Epidermal melanocyte (primary cell): ENCODE results near the gene SLC24A3.

Source experiments
- DNase-seq: peaks from one replicate; pipeline ENCODE4 v3.0.0; 2011; ENCODE audit warnings: low spot score; ENCODE audit not compliant: insufficient read length

The SLC24A3 gene

DNA sequence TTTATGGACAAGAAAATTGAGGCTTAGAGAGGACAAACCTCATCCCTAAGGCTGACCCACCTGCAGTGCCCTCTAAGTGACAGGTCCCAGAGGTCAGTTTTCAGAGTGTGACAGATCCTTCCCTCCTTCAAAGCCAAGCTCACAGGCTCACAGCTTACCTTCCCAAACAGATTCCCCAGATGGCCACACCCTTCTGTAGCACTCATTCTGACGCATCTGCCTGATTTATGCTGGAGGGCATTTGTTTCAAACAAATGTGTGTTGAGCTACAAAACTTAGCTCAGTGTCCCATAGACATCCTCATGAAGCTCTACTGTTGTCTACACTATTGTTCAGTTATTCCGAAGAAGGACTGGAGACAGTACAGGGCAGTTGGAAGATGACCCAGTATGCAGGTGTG lies 485.0 kb downstream of the SLC24A3 start:
- no peak for DNase-seq

- no peak for DNase-seq
These were observed 486.9 kb downstream of the SLC24A3 start for GRCh38 chr20:19699180-19699971.

- no peak for DNase-seq
These were observed 489.0 kb downstream of the SLC24A3 start for GRCh38 chr20:19701429-19701828.

GRCh38 chr20:19706463-19706862 lies 494.0 kb downstream of the SLC24A3 start:
- DNase-seq = no peak

- DNase-seq = no peak
These were observed 497.3 kb downstream of the SLC24A3 start for GRCh38 chr20:19709635-19710335.

DNA sequence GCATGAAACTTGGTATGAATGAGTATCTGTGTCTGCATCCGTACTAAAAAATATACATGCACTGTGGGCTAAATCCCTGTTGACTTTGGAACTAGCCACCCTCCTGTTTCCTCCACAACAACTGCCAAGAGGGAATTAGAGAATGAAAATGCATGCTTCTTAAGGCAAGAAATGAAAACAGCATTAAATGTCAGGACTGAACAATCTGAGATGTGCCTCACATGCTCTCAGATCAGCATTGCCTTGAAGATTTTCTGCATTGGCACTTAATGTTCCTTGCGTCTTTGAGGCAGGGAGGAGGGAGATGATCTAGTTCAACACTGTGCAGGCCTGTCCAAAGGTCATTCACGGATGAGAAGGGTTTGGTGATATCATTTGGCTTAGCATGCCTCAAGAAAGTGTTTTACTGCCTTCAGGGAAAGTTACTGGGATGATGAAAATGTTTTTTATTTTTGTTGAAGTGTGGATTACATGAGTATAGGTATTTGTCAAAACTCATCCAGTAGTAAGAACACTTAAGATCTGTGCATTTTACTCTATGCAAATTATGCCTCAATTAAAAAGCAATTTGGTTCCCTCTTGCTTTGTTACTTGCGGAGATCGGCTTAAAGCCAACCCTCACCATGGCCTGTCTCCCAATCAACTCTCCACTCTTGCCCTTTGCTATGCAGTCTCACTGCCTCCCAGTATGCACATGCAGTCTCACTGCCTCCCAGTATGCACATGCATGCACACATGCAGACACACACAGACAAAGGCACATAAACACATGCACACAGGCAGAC lies 498.1 kb downstream of the SLC24A3 start:
- no peak for DNase-seq

DNA sequence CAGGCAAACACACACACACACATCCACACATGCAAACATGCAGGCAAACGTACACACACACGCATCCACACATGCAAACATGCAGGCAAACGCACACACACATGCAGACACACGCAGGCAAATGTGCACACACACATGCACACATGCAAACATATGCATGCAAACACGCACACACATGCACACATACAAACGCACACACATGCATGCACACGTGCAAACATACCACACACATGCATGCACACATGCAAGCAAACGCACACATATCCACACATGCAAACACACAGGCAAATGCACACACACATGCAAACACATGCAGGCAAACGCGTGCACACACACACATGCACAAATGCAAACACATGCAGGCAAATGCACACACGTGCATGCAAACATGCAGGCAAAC lies 498.7 kb downstream of the SLC24A3 start:
- DNase-seq = no peak

GRCh38 chr20:19712721-19713260 lies 500.3 kb downstream of the SLC24A3 start:
- DNase-seq = no peak

DNA sequence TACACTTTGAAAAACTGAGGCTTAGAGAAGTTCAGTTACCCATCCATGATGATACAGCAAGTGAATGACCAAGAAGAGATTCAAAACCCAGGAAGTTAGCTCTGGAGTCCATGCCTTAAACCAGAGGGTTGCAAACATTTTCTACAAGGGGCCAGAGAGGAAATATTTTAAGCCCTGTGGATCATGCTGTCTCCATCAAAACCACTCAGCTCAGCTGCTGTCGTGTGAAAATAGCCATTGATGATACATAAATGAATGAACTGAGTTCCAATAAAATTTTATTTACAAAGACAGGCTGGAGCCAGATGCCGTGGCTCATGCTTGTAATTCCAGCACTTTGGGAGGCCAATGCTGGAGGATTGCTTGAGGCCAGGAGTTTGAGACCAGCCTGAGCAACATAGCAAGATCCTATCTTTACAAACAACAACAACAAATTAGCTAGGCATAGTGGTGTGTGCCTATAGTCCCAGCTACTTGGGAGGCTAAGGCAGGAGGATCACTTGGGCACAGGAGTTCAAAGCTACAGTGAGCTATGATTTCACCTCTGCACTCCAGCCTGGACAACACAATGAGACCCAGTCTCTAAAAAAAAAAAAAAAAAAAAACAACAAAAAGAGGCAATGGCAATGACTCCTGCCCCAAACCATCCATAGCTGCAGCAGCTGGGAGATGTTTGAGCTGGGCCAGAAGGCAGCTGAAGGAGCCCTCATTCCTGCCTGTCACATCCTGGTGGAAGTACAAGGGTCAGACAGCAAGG lies 501.6 kb downstream of the SLC24A3 start:
- no peak for DNase-seq

DNA sequence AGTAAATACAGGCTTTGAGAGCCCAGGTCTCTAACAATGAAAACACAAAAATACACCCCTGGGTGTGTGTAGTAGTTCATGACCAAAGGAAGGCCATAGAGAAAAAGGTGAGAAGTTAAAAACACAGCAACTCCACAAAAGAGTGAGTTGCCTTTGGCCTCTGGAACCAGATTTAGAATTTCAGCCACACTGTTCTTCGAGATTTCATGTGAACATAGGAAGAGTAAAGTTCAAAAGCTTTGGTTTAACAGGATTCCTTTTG lies 502.1 kb downstream of the SLC24A3 start:
- DNase-seq = no peak

DNA sequence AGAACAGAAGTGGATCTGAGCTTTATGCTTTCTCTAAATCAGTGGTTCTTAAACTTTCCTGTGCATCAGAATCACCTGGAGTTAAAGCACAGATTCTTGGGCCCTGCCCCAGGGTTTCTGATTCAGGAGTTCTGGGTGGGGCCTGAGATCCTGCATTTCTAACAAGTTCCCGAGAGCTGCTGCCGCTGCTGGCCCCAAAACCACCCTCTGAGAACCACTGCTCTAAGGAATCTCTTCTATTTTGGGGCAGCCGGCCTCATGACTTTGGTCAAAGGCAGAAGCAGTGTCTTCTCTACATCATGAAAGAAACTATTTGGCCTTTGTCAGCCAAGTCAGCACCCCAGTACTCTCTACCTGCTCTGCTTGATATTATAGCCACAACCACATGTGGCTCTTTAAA lies 503.5 kb downstream of the SLC24A3 start:
- DNase-seq = no peak

DNA sequence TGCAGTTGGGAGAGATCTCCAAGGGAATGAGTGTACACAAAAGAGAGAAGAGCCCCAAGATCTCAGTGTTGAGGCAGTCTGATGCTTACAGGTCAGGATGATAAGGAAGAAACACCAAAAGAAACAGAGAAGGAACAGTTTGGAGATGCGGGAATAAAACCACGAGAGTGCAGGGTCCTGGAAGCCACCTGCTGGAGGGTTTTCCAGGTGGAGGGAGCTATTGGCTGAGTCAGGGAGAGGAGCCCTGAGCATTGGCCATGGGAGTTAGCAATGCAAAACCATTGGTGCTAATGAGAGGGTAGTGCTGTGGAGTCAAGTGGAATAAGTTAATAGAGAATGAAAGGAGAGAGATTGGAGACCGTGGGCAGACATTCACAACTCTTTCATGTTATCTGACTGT lies 506.4 kb downstream of the SLC24A3 start:
- DNase-seq = no peak

DNA sequence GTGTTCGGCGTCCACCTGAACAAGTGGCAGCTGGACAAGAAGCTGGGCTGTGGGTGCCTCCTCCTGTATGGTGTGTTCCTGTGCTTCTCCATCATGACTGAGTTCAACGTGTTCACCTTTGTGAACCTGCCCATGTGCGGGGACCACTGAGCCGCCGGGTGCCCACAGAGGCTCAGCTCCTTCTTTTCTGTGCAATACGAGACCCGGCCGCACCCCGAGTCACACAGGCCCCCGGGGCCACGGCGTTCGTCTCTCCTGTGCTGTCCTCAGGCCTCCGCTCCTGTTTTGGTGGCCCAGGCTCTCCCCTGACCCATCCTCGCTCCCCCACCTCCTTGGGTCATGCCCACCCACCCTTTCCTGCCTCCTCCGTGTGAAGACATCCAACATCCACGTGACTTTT lies 508.5 kb downstream of the SLC24A3 start:
- no peak for DNase-seq

- DNase-seq = no peak
These were observed 510.6 kb downstream of the SLC24A3 start for GRCh38 chr20:19723051-19723450.

GRCh38 chr20:19723813-19724430 lies 511.5 kb downstream of the SLC24A3 start:
- no peak for DNase-seq

- no peak for DNase-seq
These were observed 512.9 kb downstream of the SLC24A3 start for GRCh38 chr20:19725373-19725772.

- DNase-seq = no peak
These were observed 513.5 kb downstream of the SLC24A3 start for GRCh38 chr20:19725814-19726525.

DNA sequence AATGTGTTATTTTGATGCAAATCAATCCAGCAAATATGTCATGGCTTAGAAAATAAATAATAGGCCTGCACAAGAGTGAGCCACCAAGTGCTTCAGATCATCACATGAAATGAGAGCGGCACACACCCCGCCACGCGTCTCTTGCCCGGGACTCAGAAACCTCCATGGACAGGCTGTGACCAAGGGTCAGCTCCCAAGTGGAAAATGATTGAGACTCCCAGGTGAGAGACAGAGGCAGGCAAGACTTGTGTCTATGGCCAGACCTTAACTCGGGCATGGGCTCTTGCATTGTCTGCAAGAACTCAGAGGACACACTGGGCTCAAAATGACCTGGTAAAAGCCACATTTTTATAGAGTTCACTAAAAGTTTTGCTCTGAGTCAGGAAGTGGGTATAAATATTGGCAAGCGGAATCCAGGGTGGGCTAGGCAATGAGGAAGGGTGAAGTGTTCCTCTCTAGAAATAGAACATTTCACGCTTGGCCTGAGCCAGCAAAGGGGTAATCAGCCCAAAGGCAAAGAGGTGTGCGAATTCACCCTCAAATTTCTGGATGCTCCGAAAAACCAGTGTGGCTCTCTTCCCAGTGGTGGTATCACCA lies 514.9 kb downstream of the SLC24A3 start:
- DNase-seq = no peak

- DNase-seq = no peak
These were observed 517.2 kb downstream of the SLC24A3 start for GRCh38 chr20:19729672-19730071.

DNA sequence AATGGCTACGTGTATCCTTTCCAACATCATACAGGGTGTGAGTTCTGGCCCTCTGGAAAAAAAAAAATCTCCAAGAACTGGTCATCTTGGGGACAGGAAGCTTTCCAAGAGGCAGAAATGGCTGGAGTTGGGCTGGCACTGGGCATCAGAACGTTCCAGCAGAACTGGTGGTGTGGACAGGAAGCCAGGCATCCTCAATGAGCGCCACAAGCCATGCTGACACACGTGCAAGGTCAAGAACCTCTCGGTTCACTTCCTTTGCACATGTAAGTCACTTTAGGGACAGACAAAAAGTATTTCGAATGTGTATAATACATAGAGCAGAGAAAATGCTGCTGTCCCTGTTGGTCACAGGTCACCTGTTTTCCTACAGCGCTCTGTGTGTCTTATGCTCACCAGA lies 518.3 kb downstream of the SLC24A3 start:
- no peak for DNase-seq
